Inflammatory macrophage (primary cell): ENCODE results near the gene CDH22.

Source experiments
- DNase-seq, 2 donors: peaks; one replicate each; pipeline ENCODE4 v3.0.0-alpha.2; 2020 to 2022

The CDH22 gene

DNA sequence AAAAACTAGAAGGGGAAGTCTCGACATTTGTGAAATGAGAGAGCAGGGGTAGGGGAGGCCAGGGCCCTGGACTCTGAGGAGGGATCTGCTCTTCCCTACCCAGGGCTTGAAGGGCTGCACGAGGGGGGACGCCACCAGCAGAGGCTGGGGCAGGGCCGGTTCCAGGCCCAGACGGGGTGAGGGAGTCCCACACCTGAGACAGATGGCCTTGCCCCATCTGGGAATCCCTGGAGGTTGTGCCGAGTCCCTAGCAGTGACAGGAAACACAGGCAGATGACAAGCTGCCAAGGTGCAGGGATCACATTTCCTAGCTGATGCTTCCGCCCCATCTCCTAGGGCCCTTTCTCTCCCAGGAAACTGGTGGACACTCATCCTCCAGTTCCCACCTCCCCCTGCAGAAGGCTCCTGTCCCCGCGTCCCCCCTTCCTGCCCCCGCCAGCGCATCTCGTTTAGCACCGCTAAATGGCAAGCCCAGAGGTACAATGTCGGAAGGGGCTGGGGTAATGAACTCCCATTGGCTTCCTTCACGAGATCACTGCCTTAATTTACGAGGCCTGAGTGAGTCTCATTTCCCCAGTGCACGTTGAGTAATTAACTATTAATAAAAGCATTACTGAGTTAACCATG lies 35.2 kb upstream of the CDH22 start:
- DNase-seq = no peak

GRCh38 chr20:46342451-46343347 lies 34.4 kb upstream of the CDH22 start:
- DNase-seq = peak in 1 of 2 donors; percentile 28

DNA sequence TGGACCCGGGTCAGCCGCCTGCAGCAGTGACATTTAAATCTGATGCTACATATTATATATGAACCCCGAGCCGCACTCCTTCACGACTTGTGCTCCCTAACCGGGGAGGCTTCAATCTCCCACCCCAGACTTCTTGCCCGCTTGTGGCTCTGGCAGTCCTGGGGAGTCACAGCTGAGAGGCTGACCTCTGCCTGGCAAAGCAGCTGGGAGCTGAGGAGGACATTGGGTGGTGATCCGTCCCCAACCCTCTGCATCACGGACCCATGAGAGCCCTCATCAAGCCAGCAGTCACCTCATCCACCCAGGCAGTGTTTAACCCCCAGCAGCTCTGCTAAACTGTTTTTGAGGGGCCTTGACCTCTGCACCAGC lies 33.7 kb upstream of the CDH22 start:
- DNase-seq = no peak

DNA sequence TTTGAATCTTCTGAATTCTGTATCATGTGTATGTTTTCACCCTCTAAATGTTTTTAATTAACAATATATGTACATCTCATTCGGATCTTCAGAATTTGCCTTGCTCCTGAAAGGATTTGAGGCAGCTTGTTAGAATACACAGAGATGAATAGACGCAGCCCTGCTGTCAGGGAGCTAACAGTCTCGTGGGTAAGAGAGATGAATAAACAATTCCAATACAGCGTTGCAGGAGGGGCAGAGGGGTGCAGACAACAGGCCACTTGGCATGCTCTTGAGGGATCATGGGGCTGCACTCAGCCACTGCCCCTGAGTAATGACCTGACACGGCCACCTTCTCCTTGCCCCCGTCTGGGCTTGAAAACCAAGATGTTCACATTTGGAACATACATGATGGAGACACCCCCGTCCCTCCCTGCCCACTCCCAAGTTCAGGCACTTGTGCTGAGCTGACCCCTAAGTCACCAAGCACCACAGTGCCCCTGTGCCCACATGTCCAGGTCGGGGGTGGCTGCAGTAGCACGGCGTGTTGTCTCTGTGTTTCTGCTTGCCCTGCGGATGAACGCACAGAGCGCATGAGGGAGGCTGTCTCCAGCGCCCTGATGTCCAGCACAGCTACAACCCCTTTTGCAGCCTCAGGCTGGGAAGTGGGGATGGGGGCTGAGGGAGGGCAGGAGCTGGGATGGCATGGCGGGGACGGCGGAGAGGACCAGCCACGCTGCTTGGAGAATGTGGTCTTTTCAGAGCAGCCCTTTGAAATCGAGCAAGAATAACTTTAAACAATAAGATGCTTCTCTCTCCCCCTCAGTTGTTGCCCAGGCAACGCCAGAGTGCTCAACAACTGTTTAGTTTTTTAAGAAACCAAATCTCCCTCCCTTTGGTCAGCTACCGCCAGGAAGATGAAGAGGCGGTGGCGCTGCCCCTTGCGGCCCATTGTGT lies 33.0 kb upstream of the CDH22 start:
- DNase-seq = no peak

DNA sequence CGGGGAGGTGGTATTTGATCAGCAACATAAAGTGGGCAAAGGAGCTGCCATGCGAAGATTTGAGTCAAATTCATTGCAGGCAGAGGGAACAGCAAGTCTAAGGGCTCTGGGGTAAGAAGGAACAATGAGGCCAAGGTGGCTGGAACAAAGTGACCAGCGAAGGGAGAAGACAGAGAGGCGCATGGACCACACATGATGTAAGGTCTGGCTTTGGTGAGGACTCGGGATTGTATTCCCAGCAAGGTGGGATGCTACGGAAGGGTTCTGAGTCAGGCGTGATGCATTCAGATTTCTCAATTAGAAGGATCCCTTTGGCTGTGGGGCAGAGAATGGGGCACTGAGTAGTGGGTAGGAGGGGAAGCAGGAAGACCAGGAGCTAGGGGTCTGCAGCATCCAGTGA lies 30.7 kb upstream of the CDH22 start:
- DNase-seq = no peak

GRCh38 chr20:46336735-46337134 lies 28.4 kb upstream of the CDH22 start:
- no peak for DNase-seq

DNA sequence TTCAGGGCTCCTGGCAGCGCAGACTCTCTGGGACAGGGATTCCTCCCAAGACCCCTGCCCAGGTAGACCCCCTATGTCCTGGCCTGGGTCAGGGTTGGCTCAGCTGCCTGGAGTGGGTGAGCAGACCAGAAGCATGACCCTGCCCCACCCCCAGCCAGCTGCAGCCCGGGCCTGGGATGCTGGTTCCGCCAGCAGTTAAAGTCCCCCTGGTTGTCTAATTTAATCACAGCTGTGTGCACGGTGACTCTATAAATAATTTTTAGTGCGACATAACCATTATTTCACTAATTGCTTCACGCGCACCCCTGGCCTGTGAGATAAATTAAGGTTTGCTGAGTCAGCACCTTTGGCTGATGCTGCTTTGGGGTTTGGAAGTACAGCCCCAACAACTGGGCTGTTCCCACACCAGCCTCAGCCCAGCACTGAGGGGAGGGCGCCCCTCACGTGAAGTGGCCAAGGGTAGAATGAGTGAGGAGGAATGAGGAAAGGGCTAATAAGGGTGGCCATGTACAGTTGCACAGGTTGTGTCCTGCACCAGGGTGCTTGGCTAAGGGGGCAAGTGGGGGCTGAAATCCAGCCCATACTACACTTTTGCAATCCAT lies 26.1 kb upstream of the CDH22 start:
- no peak for DNase-seq

- DNase-seq = no peak
Observed at GRCh38 chr20:46333161-46333991, 25.1 kb upstream of the CDH22 start.

- DNase-seq = no peak
Observed at GRCh38 chr20:46332373-46333160, 24.3 kb upstream of the CDH22 start.

DNA sequence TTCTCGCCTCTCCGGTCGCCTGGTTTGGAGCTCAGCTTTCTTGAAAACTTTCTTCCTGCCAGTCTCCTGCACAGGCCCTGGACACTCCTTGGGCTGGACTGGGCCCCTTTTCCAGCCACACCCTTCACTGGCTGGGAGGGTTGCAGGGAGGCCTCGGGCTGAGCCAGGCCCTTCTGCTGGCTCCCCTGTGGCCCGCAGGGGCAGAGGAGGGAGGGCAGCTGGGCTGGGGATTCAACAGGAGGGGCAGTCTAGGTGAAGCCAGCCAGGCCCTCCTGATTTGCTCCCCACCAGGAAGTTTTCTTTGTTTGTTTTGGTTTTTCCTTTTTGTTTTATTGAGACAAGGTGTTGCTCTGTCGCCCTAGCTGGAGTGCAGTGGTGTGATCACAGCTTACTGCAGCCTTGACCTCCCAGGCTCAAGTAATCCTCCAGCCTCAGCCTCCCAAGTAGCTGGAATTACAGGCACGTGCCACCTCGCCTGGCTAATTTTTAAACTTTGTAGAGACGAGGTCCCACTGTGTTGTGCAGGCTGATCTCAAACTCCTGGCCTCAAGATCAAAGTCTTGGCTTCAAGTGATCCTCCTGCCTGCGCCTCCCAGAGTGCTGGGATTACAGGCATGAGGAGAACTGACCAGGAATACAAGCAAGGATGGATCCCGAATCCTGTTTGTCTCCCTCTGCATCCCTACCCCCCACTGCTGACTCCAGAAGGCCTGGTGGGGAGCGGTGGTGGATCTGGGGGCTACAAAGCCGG lies 23.5 kb upstream of the CDH22 start:
- DNase-seq = no peak

DNA sequence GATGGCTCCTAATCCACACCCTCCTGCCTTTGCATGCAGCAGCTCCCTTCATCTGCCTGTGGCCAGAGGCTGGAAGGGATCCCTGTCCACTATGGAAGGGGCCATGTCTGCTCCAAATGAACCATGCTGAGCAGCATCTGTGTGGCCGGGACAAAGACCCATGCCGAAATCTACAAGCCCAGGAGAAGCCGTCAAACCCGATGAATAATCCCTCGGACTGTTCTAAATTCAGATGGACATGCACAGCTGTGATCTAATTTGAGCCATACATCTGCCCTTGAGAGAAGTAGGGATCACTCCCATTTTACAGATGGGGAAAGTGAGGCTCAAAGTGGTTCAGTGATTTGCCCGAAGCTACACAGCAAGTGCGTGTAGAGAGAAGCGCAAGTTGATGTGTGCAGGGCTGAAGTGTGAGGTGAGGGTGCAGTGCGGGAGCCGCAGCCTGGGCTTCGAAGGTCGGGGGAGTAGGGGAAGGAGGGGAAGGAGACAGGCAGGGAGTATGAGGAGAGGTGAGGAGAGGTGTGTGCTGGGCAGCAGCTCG lies 22.6 kb upstream of the CDH22 start:
- no peak for DNase-seq

GRCh38 chr20:46330072-46330763 lies 21.9 kb upstream of the CDH22 start:
- DNase-seq = no peak

DNA sequence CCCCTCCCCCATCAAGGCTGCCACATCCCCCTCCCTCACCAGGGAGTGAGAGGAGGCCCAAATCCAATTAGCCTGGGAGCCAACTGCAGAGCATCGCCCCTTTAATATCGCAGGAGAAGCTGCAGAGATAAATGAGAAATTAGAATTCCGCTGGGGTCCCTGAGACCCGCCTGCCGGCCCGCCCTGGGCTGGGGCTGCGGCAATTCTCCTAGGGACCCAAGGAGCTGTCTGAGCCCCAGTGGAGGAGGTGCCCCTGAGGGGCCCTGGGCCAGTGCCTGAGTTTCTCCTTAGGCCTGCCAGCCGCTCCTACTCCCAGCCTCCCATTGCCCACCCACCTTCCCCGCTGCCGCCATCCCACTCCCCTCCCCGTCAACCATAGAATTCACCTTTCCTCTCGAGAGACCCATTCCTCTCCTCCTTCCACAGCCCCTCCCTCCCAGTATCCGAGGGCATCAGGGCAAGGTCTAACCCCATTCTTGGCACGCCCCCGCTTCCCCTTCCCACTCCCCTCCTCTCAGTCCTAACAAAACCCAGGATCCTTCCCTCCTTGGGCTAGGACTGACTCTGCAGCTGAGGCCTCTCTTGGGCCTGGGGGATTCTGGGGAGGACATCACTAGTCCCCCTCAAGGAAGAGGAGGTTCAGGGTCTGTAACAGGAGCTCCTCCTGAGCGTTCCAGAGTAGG lies 20.0 kb upstream of the CDH22 start:
- no peak for DNase-seq

DNA sequence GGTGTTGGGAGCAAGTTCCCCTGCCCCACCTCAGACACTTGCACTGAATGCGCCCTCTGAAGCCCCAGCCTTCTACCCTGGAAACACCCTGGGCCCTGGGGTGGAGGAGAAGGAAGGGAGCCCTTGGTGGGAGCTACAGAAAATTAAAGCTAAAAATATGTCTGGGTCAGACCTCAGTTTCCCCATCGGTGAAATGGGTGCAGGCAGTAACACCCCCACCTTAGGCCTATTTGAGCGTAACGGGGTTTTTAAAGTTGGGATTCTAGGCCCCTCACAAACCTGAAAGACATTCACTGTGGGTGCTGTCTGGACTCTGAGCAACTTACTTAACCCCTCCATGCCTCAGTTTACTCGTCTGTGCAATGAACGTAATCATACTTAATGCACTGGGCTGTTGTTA lies 19.3 kb upstream of the CDH22 start:
- no peak for DNase-seq

DNA sequence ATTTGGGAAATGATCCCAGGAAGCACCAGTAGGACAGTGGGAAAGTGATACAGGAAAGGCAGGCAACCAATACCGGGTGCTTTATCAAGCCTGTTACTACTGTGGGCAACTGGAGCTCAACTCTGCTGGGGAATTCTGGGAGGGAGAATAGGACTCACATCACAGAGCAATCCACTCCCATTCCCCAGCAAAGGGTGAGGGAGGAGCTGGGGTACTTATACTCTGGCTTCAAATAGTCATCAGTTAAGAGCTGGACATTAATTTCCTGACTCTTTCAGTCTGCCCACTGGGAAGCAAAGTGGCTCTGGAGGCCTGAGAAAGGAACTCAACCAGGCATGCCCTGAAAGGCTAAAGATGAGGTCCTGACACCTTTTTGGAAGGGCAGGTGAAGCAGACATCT lies 17.5 kb upstream of the CDH22 start:
- no peak for DNase-seq

GRCh38 chr20:46324960-46325703 lies 16.8 kb upstream of the CDH22 start:
- peak; percentile 42 to 53 for DNase-seq

DNA sequence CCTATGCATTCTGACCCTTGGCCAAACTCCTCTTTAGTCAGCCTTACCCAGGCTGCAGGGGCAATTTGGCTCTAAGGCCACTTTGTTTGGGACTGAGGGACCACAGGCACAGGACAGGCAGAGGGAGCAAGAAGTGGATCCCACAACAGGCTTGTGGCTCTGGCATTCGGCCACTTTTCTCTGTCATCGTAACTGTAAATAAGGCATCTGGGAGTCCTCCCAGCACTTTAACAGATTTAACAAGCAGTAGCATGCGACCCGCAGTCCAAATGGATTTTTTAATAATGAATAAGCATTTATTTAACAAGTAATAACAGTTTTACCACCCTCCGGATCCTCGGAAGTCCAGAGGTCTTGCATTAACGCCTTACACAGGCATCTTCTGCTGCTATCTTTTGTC lies 16.1 kb upstream of the CDH22 start:
- DNase-seq = no peak

DNA sequence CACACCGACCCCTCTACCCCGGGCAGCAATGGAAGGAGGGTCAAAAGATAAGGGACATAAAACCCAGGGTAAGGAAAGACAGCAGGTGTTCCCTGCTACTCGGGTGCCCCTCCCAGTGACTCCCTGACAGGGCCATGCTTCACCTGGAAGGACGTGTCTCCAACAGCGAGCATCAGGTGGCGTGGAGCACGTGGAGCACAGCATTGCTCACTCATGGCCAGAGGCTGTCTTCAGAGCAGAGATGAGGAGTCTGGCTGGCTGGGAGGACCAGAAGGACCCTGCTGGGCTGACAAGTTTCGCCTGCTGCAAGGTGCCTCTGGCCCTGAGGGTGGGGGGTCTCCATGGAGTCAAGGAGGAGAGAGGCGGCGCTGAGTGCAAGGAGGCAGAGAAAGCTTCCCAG lies 15.3 kb upstream of the CDH22 start:
- DNase-seq = no peak
